Panc1 (cell line): ENCODE measurements around the gene DDB1.

Source experiments
- POLR2AphosphoS5 ChIP-seq: IDR thresholded peaks from 2 replicates; pipeline ENCODE4 v1.6.1; 2012; ENCODE audit warnings: mild to moderate bottlenecking, low read depth, low read length, moderate library complexity
- SIN3A ChIP-seq: IDR thresholded peaks from 2 replicates; pipeline ENCODE4 v1.6.1; 2012; ENCODE audit warnings: low read depth, mild to moderate bottlenecking, low read length, moderate library complexity, borderline replicate concordance; ENCODE audit not compliant: insufficient read depth
- TCF7L2 ChIP-seq: IDR thresholded peaks from 2 replicates; pipeline ENCODE4 v1.6.1; 2011; ENCODE audit warnings: mild to moderate bottlenecking, low read depth, low read length, inconsistent platforms
- TF ChIP-seq, protein P1 (sequence below): fragments of 450-650 bp; IDR thresholded peaks from 2 replicates; pipeline ENCODE4 v1.5.1; 2017; ENCODE audit warnings: mild to moderate bottlenecking
- TF ChIP-seq, protein P2 (sequence below), 2 experiments: IDR thresholded peaks; 2 replicates each; pipeline ENCODE4 v1.6.1; 2011 to 2012; ENCODE audit warnings: low read depth in 2 of 2, control low read depth in 1 of 2, low read length in 1 of 2, mild to moderate bottlenecking in 1 of 2, moderate library complexity in 1 of 2; ENCODE audit not compliant: insufficient read depth in 1 of 2

DNA sequence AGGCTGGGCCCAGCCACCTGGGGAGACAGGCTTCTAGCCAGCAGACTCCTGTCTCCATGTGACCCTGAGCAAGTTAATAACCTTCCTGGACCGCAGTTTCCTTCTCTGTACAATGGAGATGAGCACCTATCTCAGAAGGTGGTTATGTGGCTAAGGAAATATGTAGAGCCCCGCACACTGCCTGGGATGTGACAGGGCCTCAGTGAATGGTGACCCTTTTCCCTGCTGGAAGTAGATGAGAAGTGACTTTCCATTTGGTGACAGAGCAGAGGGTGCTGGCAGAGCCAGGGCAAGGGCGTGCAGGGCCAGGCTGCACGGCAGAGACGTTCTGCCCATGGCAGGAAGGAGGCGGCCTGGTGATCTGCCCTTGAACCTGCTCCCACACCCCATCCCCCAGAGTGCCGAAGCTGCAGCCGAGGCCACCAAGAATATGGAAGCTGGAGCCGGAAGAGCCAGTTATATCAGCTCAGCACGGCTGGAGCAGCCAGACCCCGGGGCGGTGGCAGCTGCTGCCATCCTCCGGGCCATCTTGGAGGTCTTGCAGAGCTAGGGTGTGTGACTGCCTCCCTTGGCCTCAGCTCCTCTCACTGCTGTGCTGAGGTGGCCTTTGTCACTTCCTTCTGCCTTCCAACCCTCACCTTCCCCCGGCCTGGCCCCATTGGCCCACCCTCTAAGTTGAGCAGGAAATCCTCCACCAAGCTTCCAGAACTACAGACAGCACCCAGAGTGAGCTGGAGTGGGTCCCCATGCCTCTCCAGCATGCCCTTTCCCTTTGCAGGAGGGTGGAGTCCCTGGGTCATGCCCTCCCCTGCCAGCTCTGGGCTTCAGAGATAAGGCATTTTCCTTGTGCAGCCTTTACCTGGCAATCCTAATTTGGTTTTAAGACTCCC, 13.3 kb upstream of the DDB1 start:
- TF ChIP-seq, protein P1, sequence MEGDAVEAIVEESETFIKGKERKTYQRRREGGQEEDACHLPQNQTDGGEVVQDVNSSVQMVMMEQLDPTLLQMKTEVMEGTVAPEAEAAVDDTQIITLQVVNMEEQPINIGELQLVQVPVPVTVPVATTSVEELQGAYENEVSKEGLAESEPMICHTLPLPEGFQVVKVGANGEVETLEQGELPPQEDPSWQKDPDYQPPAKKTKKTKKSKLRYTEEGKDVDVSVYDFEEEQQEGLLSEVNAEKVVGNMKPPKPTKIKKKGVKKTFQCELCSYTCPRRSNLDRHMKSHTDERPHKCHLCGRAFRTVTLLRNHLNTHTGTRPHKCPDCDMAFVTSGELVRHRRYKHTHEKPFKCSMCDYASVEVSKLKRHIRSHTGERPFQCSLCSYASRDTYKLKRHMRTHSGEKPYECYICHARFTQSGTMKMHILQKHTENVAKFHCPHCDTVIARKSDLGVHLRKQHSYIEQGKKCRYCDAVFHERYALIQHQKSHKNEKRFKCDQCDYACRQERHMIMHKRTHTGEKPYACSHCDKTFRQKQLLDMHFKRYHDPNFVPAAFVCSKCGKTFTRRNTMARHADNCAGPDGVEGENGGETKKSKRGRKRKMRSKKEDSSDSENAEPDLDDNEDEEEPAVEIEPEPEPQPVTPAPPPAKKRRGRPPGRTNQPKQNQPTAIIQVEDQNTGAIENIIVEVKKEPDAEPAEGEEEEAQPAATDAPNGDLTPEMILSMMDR: no peak
- no peak; the same call in 1 of the 2 replicates for TF ChIP-seq POLR2AphosphoS5
- TF ChIP-seq, protein P2, sequence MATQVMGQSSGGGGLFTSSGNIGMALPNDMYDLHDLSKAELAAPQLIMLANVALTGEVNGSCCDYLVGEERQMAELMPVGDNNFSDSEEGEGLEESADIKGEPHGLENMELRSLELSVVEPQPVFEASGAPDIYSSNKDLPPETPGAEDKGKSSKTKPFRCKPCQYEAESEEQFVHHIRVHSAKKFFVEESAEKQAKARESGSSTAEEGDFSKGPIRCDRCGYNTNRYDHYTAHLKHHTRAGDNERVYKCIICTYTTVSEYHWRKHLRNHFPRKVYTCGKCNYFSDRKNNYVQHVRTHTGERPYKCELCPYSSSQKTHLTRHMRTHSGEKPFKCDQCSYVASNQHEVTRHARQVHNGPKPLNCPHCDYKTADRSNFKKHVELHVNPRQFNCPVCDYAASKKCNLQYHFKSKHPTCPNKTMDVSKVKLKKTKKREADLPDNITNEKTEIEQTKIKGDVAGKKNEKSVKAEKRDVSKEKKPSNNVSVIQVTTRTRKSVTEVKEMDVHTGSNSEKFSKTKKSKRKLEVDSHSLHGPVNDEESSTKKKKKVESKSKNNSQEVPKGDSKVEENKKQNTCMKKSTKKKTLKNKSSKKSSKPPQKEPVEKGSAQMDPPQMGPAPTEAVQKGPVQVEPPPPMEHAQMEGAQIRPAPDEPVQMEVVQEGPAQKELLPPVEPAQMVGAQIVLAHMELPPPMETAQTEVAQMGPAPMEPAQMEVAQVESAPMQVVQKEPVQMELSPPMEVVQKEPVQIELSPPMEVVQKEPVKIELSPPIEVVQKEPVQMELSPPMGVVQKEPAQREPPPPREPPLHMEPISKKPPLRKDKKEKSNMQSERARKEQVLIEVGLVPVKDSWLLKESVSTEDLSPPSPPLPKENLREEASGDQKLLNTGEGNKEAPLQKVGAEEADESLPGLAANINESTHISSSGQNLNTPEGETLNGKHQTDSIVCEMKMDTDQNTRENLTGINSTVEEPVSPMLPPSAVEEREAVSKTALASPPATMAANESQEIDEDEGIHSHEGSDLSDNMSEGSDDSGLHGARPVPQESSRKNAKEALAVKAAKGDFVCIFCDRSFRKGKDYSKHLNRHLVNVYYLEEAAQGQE (IDR thresholded peaks at IDR 0.05; ENCODE audit: insufficient read depth in 1 of 2, low read depth in 2 of 2, low read length in 1 of 2): no peak
- TF ChIP-seq TCF7L2: no peak
- no peak for TF ChIP-seq SIN3A
